ENCODE measurements around the gene UBTD1. TPM values are rescaled to one million over a fixed set of nuclear protein-coding genes. Genes with fewer than 3 reads are reported as not detected.
A peak's percentile ranks its signal among the peaks of the same experiment; 100 is the strongest.
"Not testable (repeated sequence)": the region's sequence is repeated elsewhere in the genome, so short reads cannot be mapped to it uniquely, and the experiment has no call there.

The UBTD1 gene, protein sequence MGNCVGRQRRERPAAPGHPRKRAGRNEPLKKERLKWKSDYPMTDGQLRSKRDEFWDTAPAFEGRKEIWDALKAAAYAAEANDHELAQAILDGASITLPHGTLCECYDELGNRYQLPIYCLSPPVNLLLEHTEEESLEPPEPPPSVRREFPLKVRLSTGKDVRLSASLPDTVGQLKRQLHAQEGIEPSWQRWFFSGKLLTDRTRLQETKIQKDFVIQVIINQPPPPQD
- 10 to 100 TPM in 2 of 3 donors, 1 to 10 TPM in 1; 9.2 to 12.5 (median 11.3) TPM for polyA plus RNA-seq (ENCODE audit: insufficient read length in 3 of 3)
- long read RNA-seq, donor 1, transcript UBTD1-201 (3 exons, 1,706 nt), result major isoform, 11 of 11 reads
- long read RNA-seq, donor 1, partial matches to known transcripts, result 0 of 11 reads
- long read RNA-seq, donor 1, other reads (novel, unspliced or antisense), result 0 of 11 reads
- long read RNA-seq, donor 2, transcript UBTD1-201 (3 exons, 1,706 nt), result major isoform, 12 of 12 reads
- long read RNA-seq, donor 2, partial matches to known transcripts, result 0 of 12 reads
- long read RNA-seq, donor 2, other reads (novel, unspliced or antisense), result 0 of 12 reads
- long read RNA-seq, donor 3, transcript UBTD1-201 (3 exons, 1,706 nt), result major isoform, 19 of 19 reads
- long read RNA-seq, donor 3, partial matches to known transcripts, result 0 of 19 reads
- long read RNA-seq, donor 3, other reads (novel, unspliced or antisense), result 0 of 19 reads
- long read RNA-seq, donor 4, transcript UBTD1-201 (3 exons, 1,706 nt), result major isoform, 17 of 17 reads
- long read RNA-seq, donor 4, partial matches to known transcripts, result 0 of 17 reads
- long read RNA-seq, donor 4, other reads (novel, unspliced or antisense), result 0 of 17 reads
- long read RNA-seq, donor 5, transcript UBTD1-201 (3 exons, 1,706 nt), result major isoform, 5 of 5 reads
- long read RNA-seq, donor 5, partial matches to known transcripts, result 0 of 5 reads
- long read RNA-seq, donor 5, other reads (novel, unspliced or antisense), result 0 of 5 reads
- long read RNA-seq, donor 6, transcript UBTD1-201 (3 exons, 1,706 nt), result major isoform, 5 of 5 reads
- long read RNA-seq, donor 6, partial matches to known transcripts, result 0 of 5 reads
- long read RNA-seq, donor 6, other reads (novel, unspliced or antisense), result 0 of 5 reads
- long read RNA-seq, donor 7, partial matches to known transcripts, result 0 of 3 reads
- long read RNA-seq, donor 7, other reads (novel, unspliced or antisense), result 0 of 3 reads
- long read RNA-seq, donor 8, partial matches to known transcripts, result 0 of 2 reads
- long read RNA-seq, donor 8, other reads (novel, unspliced or antisense), result 0 of 2 reads
- long read RNA-seq, donor 9, transcript UBTD1-201 (3 exons, 1,706 nt), result major isoform, 14 of 14 reads
- long read RNA-seq, donor 9, partial matches to known transcripts, result 0 of 14 reads
- long read RNA-seq, donor 9, other reads (novel, unspliced or antisense), result 0 of 14 reads
- long read RNA-seq, donor 10, transcript UBTD1-201 (3 exons, 1,706 nt), result major isoform, 7 of 25 reads
- long read RNA-seq, donor 10, partial matches to known transcripts, result 18 of 25 reads
- long read RNA-seq, donor 10, other reads (novel, unspliced or antisense), result 0 of 25 reads
- long read RNA-seq, donor 11, transcript UBTD1-201 (3 exons, 1,706 nt), result major isoform, 7 of 7 reads
- long read RNA-seq, donor 11, partial matches to known transcripts, result 0 of 7 reads
- long read RNA-seq, donor 11, other reads (novel, unspliced or antisense), result 0 of 7 reads
- long read RNA-seq, donor 12, transcript UBTD1-201 (3 exons, 1,706 nt), result major isoform, 13 of 13 reads
- long read RNA-seq, donor 12, partial matches to known transcripts, result 0 of 13 reads
- long read RNA-seq, donor 12, other reads (novel, unspliced or antisense), result 0 of 13 reads
- long read RNA-seq, donor 13, partial matches to known transcripts, result 0 of 2 reads
- long read RNA-seq, donor 13, other reads (novel, unspliced or antisense), result 0 of 2 reads
- long read RNA-seq, donor 14, result 0 reads
- long read RNA-seq, donor 15, transcript UBTD1-201 (3 exons, 1,706 nt), result major isoform, 7 of 7 reads
- long read RNA-seq, donor 15, partial matches to known transcripts, result 0 of 7 reads
- long read RNA-seq, donor 15, other reads (novel, unspliced or antisense), result 0 of 7 reads
- long read RNA-seq, donor 16, transcript UBTD1-201 (3 exons, 1,706 nt), result major isoform, 14 of 33 reads
- long read RNA-seq, donor 16, partial matches to known transcripts, result 19 of 33 reads
- long read RNA-seq, donor 16, other reads (novel, unspliced or antisense), result 0 of 33 reads

DNA sequence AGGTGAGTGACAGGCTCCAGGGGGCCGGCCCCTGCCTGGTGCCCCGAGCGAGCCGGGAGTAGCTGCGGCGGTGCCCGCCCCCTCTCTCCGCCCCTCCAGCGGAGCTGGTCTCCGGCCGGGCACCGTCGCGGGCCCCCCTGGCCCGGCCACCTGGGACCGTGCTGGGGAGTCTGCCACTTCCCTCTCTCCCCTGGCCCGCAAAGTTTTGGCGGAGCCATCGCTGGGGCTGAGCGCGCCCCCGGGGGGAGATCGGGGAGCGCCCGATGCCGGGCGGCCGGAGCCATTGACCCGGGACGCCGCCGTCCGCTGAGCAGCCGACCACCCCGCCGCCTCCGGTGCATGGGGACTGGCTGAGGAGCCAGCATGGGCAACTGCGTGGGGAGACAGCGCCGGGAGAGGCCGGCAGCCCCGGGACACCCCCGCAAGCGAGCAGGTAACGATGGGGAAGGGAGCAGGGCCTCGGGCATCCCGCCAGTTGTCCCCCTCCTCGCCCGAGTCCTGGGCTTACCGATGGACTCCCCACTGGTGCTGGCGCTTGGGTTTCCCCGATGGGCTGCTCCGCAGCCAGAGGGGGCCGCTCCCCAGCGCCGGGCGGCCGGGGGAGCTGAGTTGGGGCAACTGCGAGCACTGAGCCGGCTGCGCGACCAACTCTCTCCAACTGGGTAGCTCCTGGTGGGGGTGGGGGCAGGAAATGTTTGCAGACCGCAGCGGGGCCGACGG lies at the start of gene UBTD1:
Gene UBTD1 (plus strand): TSS at position 84 of the 720 bp plus-strand sequence. CDS start 280 bp downstream, at position 364.
- DNase-seq, result no peak

DNA sequence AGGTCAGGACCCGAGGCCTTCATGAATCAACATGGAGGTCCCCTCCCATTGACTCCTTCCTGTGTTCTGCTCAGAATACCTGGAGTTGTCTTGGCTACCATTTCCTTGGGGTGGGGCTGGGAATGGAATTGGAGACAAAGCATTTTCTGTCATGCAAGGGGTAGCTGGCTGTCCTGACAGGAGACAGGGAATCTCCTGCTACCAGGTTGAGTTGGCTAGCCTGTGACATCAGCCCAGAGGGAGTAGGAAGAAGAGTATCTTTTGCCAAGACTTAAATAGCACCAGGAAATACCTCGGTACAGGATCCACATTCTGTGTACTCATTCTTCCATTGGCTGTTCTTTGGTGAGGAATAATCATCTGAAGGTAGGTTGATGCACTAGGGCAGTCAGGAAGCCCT lies 47.9 kb upstream of the UBTD1 start:
- no peak for DNase-seq

DNA sequence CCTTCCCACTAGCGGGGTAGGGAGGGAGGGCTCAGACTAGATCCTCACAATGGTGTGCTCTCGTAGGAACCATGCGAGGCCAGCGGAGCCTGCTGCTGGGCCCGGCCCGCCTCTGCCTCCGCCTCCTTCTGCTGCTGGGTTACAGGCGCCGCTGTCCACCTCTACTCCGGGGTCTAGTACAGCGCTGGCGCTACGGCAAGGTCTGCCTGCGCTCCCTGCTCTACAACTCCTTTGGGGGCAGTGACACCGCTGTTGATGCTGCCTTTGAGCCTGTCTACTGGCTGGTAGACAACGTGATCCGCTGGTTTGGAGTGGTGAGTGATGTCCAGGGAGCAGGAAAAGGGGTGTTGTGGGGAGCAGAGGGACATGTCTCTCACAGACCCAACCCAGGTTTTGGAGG lies 47.1 kb upstream of the UBTD1 start:
- no peak for DNase-seq

- no peak for DNase-seq
Measured at GRCh38 chr10:97452352-97452751, 46.4 kb upstream of the UBTD1 start.

- DNase-seq, result no peak
Measured at GRCh38 chr10:97454330-97455036, 44.2 kb upstream of the UBTD1 start.

GRCh38 chr10:97456034-97456685 lies 42.6 kb upstream of the UBTD1 start:
- no peak for DNase-seq

DNA sequence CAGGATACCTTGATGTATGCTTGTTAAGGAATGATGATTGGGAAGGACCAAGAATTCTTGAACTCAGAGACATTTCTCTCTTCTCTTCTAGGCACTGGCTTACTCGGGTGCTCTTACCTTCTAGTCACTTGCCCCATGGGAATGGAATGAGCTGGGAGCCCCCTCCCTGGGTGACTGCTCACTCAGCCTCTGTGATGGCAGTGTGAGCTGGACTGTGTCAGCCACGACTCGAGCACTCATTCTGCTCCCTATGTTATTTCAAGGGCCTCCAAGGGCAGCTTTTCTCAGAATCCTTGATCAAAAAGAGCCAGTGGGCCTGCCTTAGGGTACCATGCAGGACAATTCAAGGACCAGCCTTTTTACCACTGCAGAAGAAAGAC lies 42.0 kb upstream of the UBTD1 start:
- no peak for DNase-seq

- DNase-seq, result no peak
Measured at GRCh38 chr10:97459111-97459510, 39.6 kb upstream of the UBTD1 start.

GRCh38 chr10:97459933-97460332 lies 38.8 kb upstream of the UBTD1 start:
- no peak for DNase-seq

- DNase-seq, result no peak
Measured at GRCh38 chr10:97462309-97462708, 36.4 kb upstream of the UBTD1 start.

DNA sequence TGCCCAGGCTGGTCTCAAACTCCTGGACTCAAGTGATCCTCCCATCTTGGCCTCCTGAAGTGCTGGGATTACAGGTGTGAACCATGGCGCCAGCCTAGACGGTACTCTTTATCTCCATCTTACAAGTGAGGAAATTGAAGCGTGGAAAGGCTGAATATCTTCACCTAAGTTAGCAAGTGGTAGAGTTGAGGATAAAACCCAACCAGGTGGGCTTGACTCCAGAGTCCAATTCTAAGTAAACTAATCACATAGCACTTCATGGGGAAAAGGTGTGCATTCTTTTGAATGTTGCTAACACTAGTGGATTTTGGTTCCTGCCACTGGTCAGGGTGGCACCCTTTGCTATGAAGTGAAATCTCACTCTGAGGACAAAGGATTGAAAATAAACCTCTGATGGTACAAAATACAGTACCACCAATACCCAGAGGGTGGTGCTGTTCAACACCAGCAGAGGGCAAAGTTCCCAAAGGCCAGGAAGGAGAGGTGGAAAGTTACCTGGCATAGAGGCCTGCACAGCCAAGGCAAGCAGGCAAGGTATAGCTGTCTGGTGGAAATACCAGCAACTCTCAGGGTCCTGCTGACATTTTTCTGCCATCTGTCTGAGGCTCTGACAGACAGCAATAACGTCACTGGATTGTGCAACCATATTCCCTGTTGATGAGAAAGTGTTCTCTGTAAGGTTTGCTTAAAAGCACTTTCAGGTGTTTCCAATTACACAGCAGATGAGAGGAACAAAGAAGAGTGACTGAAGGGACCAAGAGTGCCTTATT lies 35.2 kb upstream of the UBTD1 start:
- peak; percentile 50 for DNase-seq

DNA sequence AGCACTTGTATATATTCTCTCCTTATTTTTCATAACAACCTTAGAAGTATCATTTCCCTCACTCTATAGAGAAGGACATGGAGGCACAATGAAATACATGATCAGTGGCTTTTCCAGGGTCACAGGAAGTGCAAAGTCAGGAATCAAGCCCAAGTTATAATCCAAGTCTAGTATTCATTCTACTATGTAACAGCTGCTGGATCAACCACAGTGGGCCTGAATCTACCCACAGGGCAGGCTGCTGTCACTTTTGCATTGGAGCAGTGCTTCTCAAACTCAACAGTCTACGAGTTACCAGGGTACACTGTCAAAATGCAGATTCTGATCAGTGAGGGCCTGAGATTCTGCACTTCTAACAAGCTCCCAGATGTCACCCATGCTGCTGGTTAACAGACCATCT lies 34.5 kb upstream of the UBTD1 start:
- no peak for DNase-seq

GRCh38 chr10:97465982-97466381 lies 32.7 kb upstream of the UBTD1 start:
- DNase-seq, result no peak

DNA sequence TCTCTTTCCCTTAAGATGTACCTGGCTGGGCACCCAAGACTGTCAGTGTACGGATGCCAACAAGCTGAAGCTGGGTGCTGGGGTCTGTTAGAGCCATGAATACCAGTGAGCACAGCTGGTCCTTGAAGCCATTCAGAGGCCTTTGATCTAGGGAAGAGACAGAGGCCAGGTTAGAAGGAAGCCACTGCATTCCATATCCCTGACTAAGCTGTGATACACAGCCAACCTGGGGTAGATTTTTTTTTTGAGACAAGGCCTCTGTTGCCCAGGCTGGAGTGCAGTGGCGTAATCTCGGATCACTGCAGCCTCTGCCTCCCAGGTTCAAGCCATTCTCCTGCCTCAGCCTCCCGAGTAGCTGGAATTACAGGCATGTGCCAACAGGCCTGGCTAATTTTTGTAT lies 32.0 kb upstream of the UBTD1 start:
- DNase-seq, result no peak

- DNase-seq, result no peak
Measured at GRCh38 chr10:97468162-97468561, 30.6 kb upstream of the UBTD1 start.

DNA sequence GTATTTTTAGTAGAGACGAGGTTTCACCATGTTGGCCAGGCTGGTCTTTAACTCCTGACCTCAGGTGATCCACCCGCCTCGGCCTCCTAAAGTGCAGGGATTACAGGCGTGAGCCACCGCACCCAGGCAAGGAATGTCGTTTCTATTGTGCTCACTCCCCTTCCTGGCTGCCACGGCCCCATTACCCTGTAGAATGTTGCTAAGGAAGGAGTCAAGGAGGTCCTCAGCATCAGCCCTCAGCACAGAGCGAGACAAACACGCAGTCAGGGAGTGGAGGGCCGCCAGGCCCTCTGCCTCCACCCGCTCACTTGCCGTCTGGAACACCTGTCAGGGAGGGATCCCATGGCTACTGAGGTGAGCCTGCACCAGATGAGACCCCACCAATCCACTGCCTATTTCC lies 29.9 kb upstream of the UBTD1 start:
- DNase-seq, result not testable (repeated sequence)

DNA sequence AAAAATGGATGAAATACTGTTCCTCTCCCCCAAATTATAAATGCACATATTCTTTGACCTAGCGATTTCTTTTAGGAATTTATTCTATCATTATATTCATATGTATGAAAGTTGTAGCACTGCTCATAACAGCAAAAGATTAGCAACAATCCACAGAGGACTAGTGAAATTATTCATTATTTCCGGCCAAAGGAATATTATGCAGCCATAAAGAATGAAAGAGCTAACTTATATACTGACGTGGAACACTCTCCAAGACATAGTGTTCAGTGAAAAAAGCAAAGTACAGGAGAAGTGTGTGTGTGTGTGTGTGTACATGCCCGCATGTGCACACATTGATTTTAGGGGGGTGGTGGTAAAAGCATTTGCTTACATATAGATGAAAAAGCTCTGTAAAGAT lies 23.8 kb upstream of the UBTD1 start:
- no peak for DNase-seq
